Superior temporal gyrus (tissue), 1 donor: Measurements from ENCODE around the gene ARL4A.
A peak's percentile ranks its signal among the peaks of the same experiment; 100 is the strongest.
"Not testable (repeated sequence)": the region's sequence is repeated elsewhere in the genome, so short reads cannot be mapped to it uniquely, and the experiment has no call there.

Experiments
- DNase-seq: peaks from one replicate; pipeline ENCODE4 v3.0.0-alpha.2; 2016; ENCODE audit errors: extremely low spot score

The ARL4A gene

GRCh38 chr7:12670000-12670729, 17.3 kb upstream of the ARL4A start:
- no peak for DNase-seq

- DNase-seq, result no peak
These were observed 16.5 kb upstream of the ARL4A start for GRCh38 chr7:12670743-12671520.

- not testable (repeated sequence) for DNase-seq
These were observed 14.0 kb upstream of the ARL4A start for GRCh38 chr7:12673436-12673835.

GRCh38 chr7:12674053-12674452, 13.4 kb upstream of the ARL4A start:
- no peak for DNase-seq

- DNase-seq, result no peak
These were observed 12.6 kb upstream of the ARL4A start for GRCh38 chr7:12674861-12675260.

- no peak for DNase-seq
These were observed 3.5 kb upstream of the ARL4A start for GRCh38 chr7:12683678-12684585.

- DNase-seq, result no peak
These were observed 2.7 kb upstream of the ARL4A start for GRCh38 chr7:12684733-12685132.

GRCh38 chr7:12685550-12685949, 1.9 kb upstream of the ARL4A start:
- peak; percentile 68 for DNase-seq

- peak; percentile 83 for DNase-seq
These were observed 1.1 kb upstream of the ARL4A start for GRCh38 chr7:12686234-12686890.

GRCh38 chr7:12687718-12688171, 312 bp downstream of the ARL4A start:
- DNase-seq, result no peak

- not testable (repeated sequence) for DNase-seq
These were observed 1.2 kb downstream of the ARL4A start for GRCh38 chr7:12688485-12689170.

- DNase-seq, result no peak
These were observed 2.0 kb downstream of the ARL4A start for GRCh38 chr7:12689451-12689850.

- DNase-seq, result no peak
These were observed 2.8 kb downstream of the ARL4A start for GRCh38 chr7:12690041-12690878.

GRCh38 chr7:12691388-12691787, 4.0 kb downstream of the ARL4A start:
- DNase-seq, result not testable (repeated sequence)

- DNase-seq, result no peak
These were observed 4.6 kb downstream of the ARL4A start for GRCh38 chr7:12692035-12692434.

GRCh38 chr7:12692479-12693259, 5.2 kb downstream of the ARL4A start:
- no peak for DNase-seq

- DNase-seq, result no peak
These were observed 7.4 kb downstream of the ARL4A start for GRCh38 chr7:12694817-12695216.

- DNase-seq, result no peak
These were observed 8.5 kb downstream of the ARL4A start for GRCh38 chr7:12695965-12696364.

GRCh38 chr7:12699299-12699698, 11.9 kb downstream of the ARL4A start:
- no peak for DNase-seq
